Ishikawa (cell line): Measurements from ENCODE around the gene IQSEC3.

ENCODE experiments used
- CEBPB ChIP-seq: IDR thresholded peaks from 2 replicates; pipeline ENCODE4 v1.6.1; 2012
- EP300 ChIP-seq: IDR thresholded peaks from 2 replicates; pipeline ENCODE4 v1.6.1; 2012; ENCODE audit warnings: borderline replicate concordance
- TAF1 ChIP-seq: IDR thresholded peaks from 2 replicates; pipeline ENCODE4 v1.6.1; 2012; ENCODE audit warnings: low read depth, mild to moderate bottlenecking
- TCF12 ChIP-seq: IDR thresholded peaks from 2 replicates; pipeline ENCODE4 v1.6.1; 2012; ENCODE audit warnings: low read depth
- TEAD4 ChIP-seq: IDR thresholded peaks from 2 replicates; pipeline ENCODE4 v1.6.1; 2012
- TF ChIP-seq, protein P1 (sequence below): IDR thresholded peaks from 2 replicates; pipeline ENCODE4 v1.6.1; 2012; ENCODE audit warnings: low read depth, mild to moderate bottlenecking
- TF ChIP-seq, protein P2 (sequence below): IDR thresholded peaks from 2 replicates; pipeline ENCODE4 v1.6.1; 2012

DNA sequence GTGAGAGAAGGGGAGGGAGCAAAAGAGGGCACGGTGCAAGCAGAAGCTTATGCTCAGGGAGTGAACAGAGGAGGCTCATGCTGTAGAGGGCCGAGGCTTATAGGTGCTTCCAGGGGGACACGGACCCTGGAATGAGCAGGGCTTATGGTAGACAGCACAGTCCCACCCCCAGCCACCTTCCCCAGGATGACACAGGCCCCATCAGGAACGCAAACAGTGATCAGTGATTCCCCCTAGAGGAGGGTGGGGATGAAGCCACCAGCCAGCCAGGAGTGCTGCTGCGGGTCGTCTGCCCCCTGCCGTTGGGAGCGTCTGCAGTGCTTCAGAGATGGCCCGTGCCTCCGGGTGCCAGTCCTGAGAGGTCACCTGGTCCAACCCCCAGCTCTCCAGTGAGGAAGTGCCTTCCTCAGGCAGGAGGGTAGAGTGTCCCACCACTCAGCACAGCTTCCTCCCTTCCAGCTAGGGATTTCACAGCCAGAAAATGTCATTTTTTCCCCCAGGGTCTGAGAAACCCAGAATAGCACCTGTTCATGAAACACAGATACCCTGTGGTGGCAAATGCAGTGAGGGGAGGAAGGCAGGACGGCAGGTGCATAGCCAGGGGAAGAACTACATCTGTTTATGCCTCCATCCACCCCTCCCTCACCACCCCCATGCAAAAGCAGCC lies 86.6 kb downstream of the IQSEC3 start:
- TF ChIP-seq EP300 = no peak
- no peak for TF ChIP-seq CEBPB
- no peak for TF ChIP-seq TCF12
- no peak for TF ChIP-seq TAF1
- TF ChIP-seq, protein P1, sequence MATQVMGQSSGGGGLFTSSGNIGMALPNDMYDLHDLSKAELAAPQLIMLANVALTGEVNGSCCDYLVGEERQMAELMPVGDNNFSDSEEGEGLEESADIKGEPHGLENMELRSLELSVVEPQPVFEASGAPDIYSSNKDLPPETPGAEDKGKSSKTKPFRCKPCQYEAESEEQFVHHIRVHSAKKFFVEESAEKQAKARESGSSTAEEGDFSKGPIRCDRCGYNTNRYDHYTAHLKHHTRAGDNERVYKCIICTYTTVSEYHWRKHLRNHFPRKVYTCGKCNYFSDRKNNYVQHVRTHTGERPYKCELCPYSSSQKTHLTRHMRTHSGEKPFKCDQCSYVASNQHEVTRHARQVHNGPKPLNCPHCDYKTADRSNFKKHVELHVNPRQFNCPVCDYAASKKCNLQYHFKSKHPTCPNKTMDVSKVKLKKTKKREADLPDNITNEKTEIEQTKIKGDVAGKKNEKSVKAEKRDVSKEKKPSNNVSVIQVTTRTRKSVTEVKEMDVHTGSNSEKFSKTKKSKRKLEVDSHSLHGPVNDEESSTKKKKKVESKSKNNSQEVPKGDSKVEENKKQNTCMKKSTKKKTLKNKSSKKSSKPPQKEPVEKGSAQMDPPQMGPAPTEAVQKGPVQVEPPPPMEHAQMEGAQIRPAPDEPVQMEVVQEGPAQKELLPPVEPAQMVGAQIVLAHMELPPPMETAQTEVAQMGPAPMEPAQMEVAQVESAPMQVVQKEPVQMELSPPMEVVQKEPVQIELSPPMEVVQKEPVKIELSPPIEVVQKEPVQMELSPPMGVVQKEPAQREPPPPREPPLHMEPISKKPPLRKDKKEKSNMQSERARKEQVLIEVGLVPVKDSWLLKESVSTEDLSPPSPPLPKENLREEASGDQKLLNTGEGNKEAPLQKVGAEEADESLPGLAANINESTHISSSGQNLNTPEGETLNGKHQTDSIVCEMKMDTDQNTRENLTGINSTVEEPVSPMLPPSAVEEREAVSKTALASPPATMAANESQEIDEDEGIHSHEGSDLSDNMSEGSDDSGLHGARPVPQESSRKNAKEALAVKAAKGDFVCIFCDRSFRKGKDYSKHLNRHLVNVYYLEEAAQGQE = no peak
- TF ChIP-seq, protein P2, sequence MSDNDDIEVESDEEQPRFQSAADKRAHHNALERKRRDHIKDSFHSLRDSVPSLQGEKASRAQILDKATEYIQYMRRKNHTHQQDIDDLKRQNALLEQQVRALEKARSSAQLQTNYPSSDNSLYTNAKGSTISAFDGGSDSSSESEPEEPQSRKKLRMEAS = no peak
- no peak for TF ChIP-seq TEAD4
